H1 (cell line): ENCODE results near the gene NOC4L. TPM values are rescaled to one million over a fixed set of nuclear protein-coding genes. Genes with fewer than 3 reads are reported as not detected.
A peak's percentile ranks its signal among the peaks of the same experiment; 100 is the strongest.

Experiments
- CTCF ChIA-PET: fragments of 300-600 bp; sonication (Branson Sonifier 250); formaldehyde crosslinking; loops from one replicate; lab custom pipeline; 2021; ENCODE audit not compliant: partially characterized antibody; lab: Charles Lee
- POLR2A ChIA-PET: fragments of 300-600 bp; sonication (Branson Sonifier 250); formaldehyde crosslinking; loops from one replicate; lab custom pipeline; 2021; ENCODE audit warnings: inconsistent platforms; ENCODE audit not compliant: partially characterized antibody; lab: Charles Lee
- DNase-seq, 2 experiments: peaks; one replicate each; pipeline versions ENCODE4 v3.0.0 to v3.0.0-alpha.2; 2010 to 2022; ENCODE audit warnings: low spot score in 2 of 2, low read depth in 1 of 2, mixed read lengths in 1 of 2
- FAIRE-seq: peaks from 2 replicates; lab custom pipeline; 2011; peaks lifted over from hg19 to GRCh38; lab: Jason Lieb, UNC
- H2AFZ ChIP-seq: 2 replicates; pipeline ENCODE4 v1.8.1; 2012; ENCODE audit warnings: low read length, inconsistent platforms
- H2AK5ac ChIP-seq: 2 replicates; pipeline ENCODE4 v1.6.1; 2013; ENCODE audit warnings: low read depth, low read length
- H2BK120ac ChIP-seq: replicated peaks from 2 replicates; pipeline ENCODE3; 2013; ENCODE audit warnings: low read depth, low read length, inconsistent platforms
- H2BK12ac ChIP-seq: 2 replicates; pipeline ENCODE4 v1.6.1; 2013; ENCODE audit warnings: low read depth, low read length
- H2BK15ac ChIP-seq: 2 replicates; pipeline ENCODE4 v1.6.1; 2013; ENCODE audit warnings: low read length
- H2BK20ac ChIP-seq: 2 replicates; pipeline ENCODE4 v1.6.1; 2013; ENCODE audit warnings: low read length
- H2BK5ac ChIP-seq: 2 replicates; pipeline ENCODE4 v1.6.1; 2013; ENCODE audit warnings: low read depth, low read length
- H3K14ac ChIP-seq: 2 replicates; pipeline ENCODE4 v1.6.1; 2013; ENCODE audit warnings: inconsistent platforms; ENCODE audit not compliant: insufficient read length
- H3K18ac ChIP-seq: 2 replicates; pipeline ENCODE4 v1.6.1; 2013; ENCODE audit warnings: low read length; ENCODE audit errors: extremely low read depth
- H3K23ac ChIP-seq: 2 replicates; pipeline ENCODE4 v1.6.1; 2013; ENCODE audit warnings: inconsistent platforms; ENCODE audit not compliant: insufficient read length
- H3K23me2 ChIP-seq: 2 replicates; pipeline ENCODE4 v1.6.1; 2013; ENCODE audit warnings: low read depth, low read length
- H3K27ac ChIP-seq: 2 replicates; pipeline ENCODE4 v1.6.1; 2011; ENCODE audit warnings: low read depth, low read length, inconsistent platforms
- H3K27me3 ChIP-seq, 4 experiments: replicated peaks in 1 of 4; 1 replicate in 1 of 4; 2 replicates in 3 of 4; pipeline versions ENCODE4 v1.6.1 to v1.8.1; 2011 to 2013; ENCODE audit warnings: low read length in 3 of 4, mild to moderate bottlenecking in 3 of 4, inconsistent platforms in 2 of 4, mixed read lengths in 2 of 4, moderate library complexity in 1 of 4; ENCODE audit not compliant: control insufficient read depth in 3 of 4, insufficient read depth in 3 of 4; ENCODE audit errors: extremely low read depth in 1 of 4
- H3K36me3 ChIP-seq, 4 experiments: 2 replicates each; pipeline versions ENCODE4 v1.6.1 to v1.8.1; 2011 to 2013; ENCODE audit warnings: mild to moderate bottlenecking in 4 of 4, low read length in 3 of 4, moderate library complexity in 2 of 4, control low read depth in 1 of 4, inconsistent platforms in 1 of 4; ENCODE audit not compliant: insufficient read depth in 4 of 4, control insufficient read depth in 2 of 4
- H3K4ac ChIP-seq: replicated peaks from 2 replicates; pipeline ENCODE3; 2013; ENCODE audit warnings: low read length, low read depth, mixed read lengths, inconsistent platforms; ENCODE audit not compliant: insufficient read length
- H3K4me1 ChIP-seq, 4 experiments: replicated peaks in 1 of 4; 1 replicate in 1 of 4; 2 replicates in 3 of 4; pipeline versions ENCODE4 v1.6.1 to v1.8.1; 2011 to 2013; ENCODE audit warnings: low read length in 3 of 4, inconsistent platforms in 2 of 4, mixed read lengths in 1 of 4; ENCODE audit not compliant: insufficient read depth in 4 of 4, control insufficient read depth in 3 of 4
- H3K4me2 ChIP-seq, 2 experiments: 2 replicates each; pipeline versions ENCODE4 v1.6.1 to v1.8.1; 2011 to 2013; ENCODE audit warnings: low read depth in 2 of 2, low read length in 2 of 2, control low read depth in 1 of 2, inconsistent platforms in 1 of 2, mild to moderate bottlenecking in 1 of 2; ENCODE audit not compliant: insufficient read depth in 1 of 2
- H3K4me3 ChIP-seq, 4 experiments: fragments of 200-600, 300-600 bp in 1 of 4; sonication (generic), shearing (Covaris generic), sonication (Bioruptor Twin) in 1 of 4; 2 replicates each; pipeline versions ENCODE4 v1.5.1 to v1.8.1; 2011 to 2016; ENCODE audit warnings: low read length in 4 of 4, low read depth in 3 of 4, control low read depth in 2 of 4, inconsistent platforms in 2 of 4, mild to moderate bottlenecking in 2 of 4, mixed read lengths in 1 of 4, moderate library complexity in 1 of 4; ENCODE audit not compliant: insufficient read depth in 2 of 4; ENCODE audit errors: extremely low read depth in 1 of 4
- H3K56ac ChIP-seq: replicated peaks from 2 replicates; pipeline ENCODE3; 2013; ENCODE audit warnings: low read depth, mild to moderate bottlenecking, mixed read lengths, low read length, inconsistent platforms; ENCODE audit not compliant: insufficient read length
- H3K79me1 ChIP-seq: 2 replicates; pipeline ENCODE4 v1.6.1; 2013; ENCODE audit warnings: low read depth, low read length, control low read depth
- H3K79me2 ChIP-seq, 2 experiments: 2 replicates each; pipeline versions ENCODE4 v1.6.1 to v1.8.1; 2012 to 2013; ENCODE audit warnings: low read length in 2 of 2, mild to moderate bottlenecking in 2 of 2, inconsistent platforms in 1 of 2; ENCODE audit not compliant: insufficient read depth in 2 of 2, control insufficient read depth in 1 of 2
- H3K9ac ChIP-seq, 4 experiments: replicated peaks in 1 of 4; 1 replicate in 1 of 4; 2 replicates in 3 of 4; pipeline versions ENCODE4 v1.6.1 to v1.8.1; 2011 to 2013; ENCODE audit warnings: low read depth in 3 of 4, low read length in 3 of 4, control low read depth in 2 of 4, mild to moderate bottlenecking in 2 of 4, moderate library complexity in 2 of 4, inconsistent platforms in 1 of 4; ENCODE audit errors: extremely low read depth in 1 of 4
- H3K9me3 ChIP-seq, 2 experiments: 2 replicates each; pipeline versions ENCODE4 v1.6.1 to v1.8.1; 2012 to 2013; ENCODE audit warnings: mild to moderate bottlenecking in 2 of 2, moderate library complexity in 2 of 2, control low read depth in 1 of 2, inconsistent platforms in 1 of 2, low read depth in 1 of 2, low read length in 1 of 2, mixed read lengths in 1 of 2; ENCODE audit not compliant: insufficient read depth in 2 of 2
- H4K20me1 ChIP-seq, 2 experiments: replicated peaks in 1 of 2; 2 replicates each; pipeline versions ENCODE3 to v1.8.1; 2011 to 2013; ENCODE audit warnings: inconsistent platforms in 2 of 2, low read length in 2 of 2, mild to moderate bottlenecking in 1 of 2; ENCODE audit not compliant: insufficient read depth in 2 of 2, control insufficient read depth in 1 of 2
- H4K5ac ChIP-seq: 2 replicates; pipeline ENCODE4 v1.6.1; 2013; ENCODE audit warnings: low read length, low read depth, mixed read lengths, inconsistent platforms; ENCODE audit not compliant: insufficient read length
- H4K8ac ChIP-seq: 2 replicates; pipeline ENCODE4 v1.8.0; 2013; ENCODE audit warnings: mild to moderate bottlenecking, moderate library complexity, low read length, inconsistent platforms; ENCODE audit not compliant: insufficient read depth; ENCODE audit errors: extremely low read depth
- H4K91ac ChIP-seq: replicated peaks from 2 replicates; pipeline ENCODE3; 2013; ENCODE audit warnings: low read length, mixed read lengths, inconsistent platforms; ENCODE audit not compliant: insufficient read length
- CBX8 ChIP-seq: fragments of 300-800, 300-1000 bp; sonication (generic); IDR thresholded peaks from 2 replicates; pipeline ENCODE4 v1.7.1; 2016; ENCODE audit warnings: low read depth, low read length, borderline replicate concordance
- CREB1 ChIP-seq: IDR thresholded peaks from 2 replicates; pipeline ENCODE4 v1.6.1; 2012; ENCODE audit warnings: inconsistent platforms
- EZH2 ChIP-seq: fragments of 200-600 bp; sonication (generic); IDR thresholded peaks from 2 replicates; pipeline ENCODE4 v1.7.1; 2012; ENCODE audit warnings: low read depth, mild to moderate bottlenecking, moderate library complexity, low read length, inconsistent platforms; ENCODE audit not compliant: severe bottlenecking
- GABPA ChIP-seq: IDR thresholded peaks from 2 replicates; pipeline ENCODE4 v1.6.1; 2011; ENCODE audit warnings: mild to moderate bottlenecking, low read length, moderate library complexity, borderline replicate concordance; ENCODE audit not compliant: insufficient read depth
- HDAC6 ChIP-seq: IDR thresholded peaks from one replicate; pipeline ENCODE4 v1.7.1; 2012; ENCODE audit warnings: low read depth, mild to moderate bottlenecking, inconsistent platforms, low read length, moderate library complexity
- JUN ChIP-seq: IDR thresholded peaks from 2 replicates; pipeline ENCODE4 v1.6.1; 2011; ENCODE audit warnings: low read depth, mild to moderate bottlenecking, improper control_type of control experiment, low read length
- JUND ChIP-seq: IDR thresholded peaks from 2 replicates; pipeline ENCODE4 v1.6.1; 2011; ENCODE audit warnings: mild to moderate bottlenecking, improper control_type of control experiment, low read length
- RAD21 ChIP-seq, 2 experiments: IDR thresholded peaks in 1 of 2; conservative IDR thresholded peaks in 1 of 2; 2 replicates each; pipeline ENCODE4 v1.6.1; 2011; ENCODE audit warnings: low read depth in 2 of 2, low read length in 2 of 2, improper control_type of control experiment in 1 of 2, inconsistent platforms in 1 of 2, mild to moderate bottlenecking in 1 of 2, moderate library complexity in 1 of 2
- YY1 ChIP-seq: IDR thresholded peaks from 2 replicates; pipeline ENCODE4 v1.6.1; 2011; ENCODE audit warnings: low read depth, mild to moderate bottlenecking, low read length
- WGBS, 2 experiments: shearing (Covaris generic) in 1 of 2; methylation state at CpG; one replicate each; pipeline versions ENCODE4 v1.1.6 to v1.1.7; 2013 to 2015; ENCODE audit warnings: low lambda C conversion rate in 2 of 2, mixed read lengths in 2 of 2, inconsistent platforms in 1 of 2, low coverage in 1 of 2, missing lambda C conversion rate in 1 of 2; ENCODE audit not compliant: insufficient replicate concordance in 2 of 2, insufficient coverage in 1 of 2, insufficient read length in 1 of 2; ENCODE audit errors: extremely low coverage in 1 of 2, missing lambda C conversion rate in 1 of 2; 5-methylcytosine and 5-hydroxymethylcytosine counted together
- polyA plus RNA-seq, 7 experiments: library from polyadenylated mRNA; depleted of rRNA in 3 of 7; stranded (reverse) in 5 of 7; unstranded in 2 of 7; fragments of >200 nt in 5 of 7; fragments of 200-250 nt in 2 of 7; gene quantifications; 1 replicate in 5 of 7; 2 replicates in 1 of 7; 4 replicates in 1 of 7; pipeline versions ENCODE4 v1.2.1 to v1.2.3, GENCODE V29; 2011 to 2013; ENCODE audit warnings: missing spikeins in 2 of 7, mixed read lengths in 2 of 7
- total RNA-seq: library from RNA; stranded (reverse); fragmentation: NEBNext Ultra II Directional; extraction: Animal tissue kit (Norgen Biotek cat#: 25700); gene quantifications from 2 replicates; pipeline ENCODE4 v1.2.1, GENCODE V29; 2021
- TF ChIP-seq, protein P1 (sequence below): IDR thresholded peaks from 2 replicates; pipeline ENCODE4 v1.6.1; 2012; ENCODE audit warnings: inconsistent platforms

NOC4L gene
- total and polyA plus RNA-seq, 2 of the 8 experiments (the other 6 are each of a cell fraction or from before 2014, with no cell fraction given) = 26.8 to 40.3 TPM

DNA sequence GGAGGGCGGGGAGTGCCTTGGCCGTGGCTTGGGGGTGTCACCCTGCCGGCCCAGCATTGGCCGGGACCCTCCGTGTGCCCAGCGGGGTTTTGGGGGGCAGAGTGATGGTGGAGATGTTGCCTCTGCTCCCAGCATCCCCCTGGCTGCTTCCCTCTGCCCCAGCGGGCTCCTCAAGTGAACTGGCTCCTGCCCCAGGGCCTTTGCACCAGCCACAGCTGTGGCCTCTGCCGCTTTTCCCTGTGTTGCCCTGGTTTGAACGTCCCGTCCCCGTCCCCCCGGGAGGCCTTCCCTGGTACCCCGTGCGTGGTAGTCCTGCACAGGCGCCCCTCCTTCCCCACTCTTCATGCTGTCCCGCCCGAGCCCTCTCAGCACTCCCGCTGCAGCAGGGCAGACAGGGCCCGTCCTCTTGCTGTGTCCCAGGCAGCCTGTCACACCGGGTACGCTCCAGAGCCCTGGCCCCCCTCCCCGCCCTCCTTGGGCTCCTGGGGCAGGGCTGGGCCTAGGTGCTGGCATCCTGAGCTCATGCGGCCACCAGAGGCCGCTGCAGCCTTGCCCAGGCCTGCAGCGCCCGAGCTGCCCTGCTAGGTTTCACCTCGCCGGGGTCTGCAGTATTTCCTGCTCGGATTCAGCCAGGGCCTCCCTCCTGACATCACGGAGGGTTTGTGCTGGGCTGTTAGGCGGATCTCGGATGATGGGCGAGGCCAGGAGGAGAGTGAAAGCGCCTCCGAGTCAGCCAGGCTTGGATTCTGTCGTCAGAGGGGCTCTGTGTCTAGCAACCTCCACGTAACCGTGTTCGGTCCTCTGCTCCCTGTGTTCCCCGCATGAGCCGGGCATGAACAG, 9.5 kb downstream of the NOC4L start:
- Histone ChIP-seq H4K91ac (no peak overlapping the region), H3K4me2 (0 out of 4 replicates have a peak overlapping the region, but pooled peaks of 1 of the 2 experiments have one; percentile 17), H4K5ac (no peak overlapping the region), H2BK5ac (no peak overlapping the region), H3K79me2 (peaks cover 0 to 3% of the 10 kb centered on the region in 2 experiments; a peak in 1 of 4 replicates), H4K8ac (peak overlapping the region; percentile 82), H3K4me3 (no peak overlapping the region), H2BK20ac (no peak overlapping the region), H3K56ac (peak overlapping the region; percentile 46), H3K23me2 (peaks cover 31% of the 10 kb centered on the region), H2AFZ (no peak overlapping the region), H3K36me3 (peaks cover 8 to 37% (median 24%) of the 10 kb centered on the region in 4 experiments; a peak in 7 of 8 replicates), H3K4ac (no peak overlapping the region), H4K20me1 (peaks cover 0 to 31% of the 10 kb centered on the region in 2 experiments), H3K14ac (no peak overlapping the region), H3K9ac (no peak overlapping the region), H3K9me3 (peaks cover 3 to 20% of the 10 kb centered on the region in 2 experiments; a peak in 3 of 4 replicates), H2BK15ac (no peak overlapping the region), H3K79me1 (peaks cover 10% of the 10 kb centered on the region; the same call in 1 of the 2 replicates), H3K27me3 (no peaks in the 10 kb centered on the region; a peak in 2 of 7 replicates), H2AK5ac (no peak overlapping the region), H2BK12ac (no peak overlapping the region; the same call in 1 of the 2 replicates), H3K27ac (no peak overlapping the region), H2BK120ac (no peak overlapping the region), H3K4me1 (peaks cover 0 to 3% (median 1%) of the 10 kb centered on the region in 4 experiments; a peak in 4 of 7 replicates), H3K23ac (no peak overlapping the region), H3K18ac (no peak overlapping the region)
- CTCF ChIA-PET = interaction anchor here (0.6 to 1.4 kb wide), 19 partner anchors 9 to 407 kb away, joined by 3 to 10 read pairs (median 4); no protein-coding TSS in a partner anchor
- DNase-seq = peak; percentile 77 to 85
- POLR2A ChIA-PET = interaction anchor here (0.9 kb wide), 3 partner anchors 9 to 175 kb away, joined by 3 to 6 read pairs (median 3); partner anchors contain the start of genes DDX51 and NOC4L
- no peak for FAIRE-seq
- 54% methylated on average over 37 of the region's 41 CpGs; no CpG with 5 or more reads in 1 of the 2 experiments for WGBS, 2 experiments
- TF ChIP-seq EZH2 (no peak), GABPA (peak; percentile 71; the same call in 1 of the 2 replicates), CREB1 (peak; percentile 48; the same call in 1 of the 2 replicates), CBX8 (no peak), RAD21 (IDR thresholded peaks at IDR 0.05 in 1 of 2, conservative IDR thresholded peaks at IDR 0.05 in 1 of 2; ENCODE audit: low read depth in 2 of 2, low read length in 2 of 2) (peak; percentile 96 to 100), HDAC6 (no peak), JUND (0 out of 2 replicates have a peak, but pooled peaks have one; percentile 29), YY1 (peak; percentile 56; the same call in 1 of the 2 replicates), JUN (no peak)
- TF ChIP-seq, protein P1, sequence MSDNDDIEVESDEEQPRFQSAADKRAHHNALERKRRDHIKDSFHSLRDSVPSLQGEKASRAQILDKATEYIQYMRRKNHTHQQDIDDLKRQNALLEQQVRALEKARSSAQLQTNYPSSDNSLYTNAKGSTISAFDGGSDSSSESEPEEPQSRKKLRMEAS = peak; percentile 42; the same call in 1 of the 2 replicates
